ENCODE results near the gene UGT2B15. TPM values are rescaled to one million over a fixed set of nuclear protein-coding genes. Genes with fewer than 3 reads are reported as not detected.
"Not testable (repeated sequence)": the region's sequence is repeated elsewhere in the genome, so short reads cannot be mapped to it uniquely, and the experiment has no call there.

The UGT2B15 gene
- polyA plus RNA-seq (ENCODE audit: insufficient read length in 10 of 10) = not detected
- long read RNA-seq, donor 1 = 0 reads
- long read RNA-seq, donor 2 = 0 reads
- long read RNA-seq, donor 3 = 0 reads
- long read RNA-seq, donor 4 = 0 reads
- long read RNA-seq, donor 5 = 0 reads
- long read RNA-seq, donor 6 = 0 reads
- long read RNA-seq, donor 7 = 0 reads
- long read RNA-seq, donor 8 = 0 reads
- long read RNA-seq, donor 9 = 0 reads

DNA sequence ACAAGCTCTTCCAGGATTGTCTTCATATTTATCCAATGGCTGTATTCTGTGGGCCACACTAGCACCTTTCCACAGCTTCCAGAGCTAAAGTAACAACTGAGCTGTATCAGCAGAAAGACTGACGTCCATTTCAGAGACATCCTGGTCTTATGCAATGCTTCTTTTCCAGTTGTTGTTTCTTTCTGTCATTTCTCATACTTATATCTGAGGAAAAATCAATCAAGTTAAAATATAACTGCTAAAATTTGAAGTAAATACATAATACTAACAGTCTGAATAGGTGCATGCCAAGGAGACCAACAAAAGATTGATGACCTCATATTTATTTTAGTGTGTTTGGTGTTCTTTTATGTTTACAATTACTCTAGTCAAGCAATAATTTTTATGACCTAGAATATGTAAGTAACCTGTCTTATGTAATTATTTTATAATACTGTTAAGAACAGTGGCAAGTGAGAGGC is at the start of gene UGT2B15:
UGT2B15 (minus strand) TSS at position 174 of the 461 bp plus-strand sequence; CDS start at position 140, 34 bp downstream.
- not testable (repeated sequence) for DNase-seq

DNA sequence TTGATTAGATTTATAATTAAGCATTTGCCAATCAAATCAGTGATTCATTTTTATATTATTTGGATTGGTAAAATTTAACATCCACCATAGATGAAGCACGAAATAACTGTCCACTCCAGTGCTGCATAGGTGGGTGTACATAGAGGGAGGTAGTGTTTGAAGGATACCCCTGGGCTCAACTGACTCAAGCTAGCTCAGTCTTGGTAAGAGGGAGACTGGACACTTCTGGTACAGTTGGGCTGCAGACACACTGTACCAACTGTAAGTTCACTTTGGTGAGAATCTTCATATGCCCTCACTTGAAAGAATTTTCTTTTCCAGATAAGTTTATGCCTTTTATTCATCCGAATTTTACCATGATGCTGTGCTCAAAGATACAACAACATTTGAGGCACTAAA is 48.6 kb upstream of the UGT2B15 start:
- DNase-seq = no peak

DNA sequence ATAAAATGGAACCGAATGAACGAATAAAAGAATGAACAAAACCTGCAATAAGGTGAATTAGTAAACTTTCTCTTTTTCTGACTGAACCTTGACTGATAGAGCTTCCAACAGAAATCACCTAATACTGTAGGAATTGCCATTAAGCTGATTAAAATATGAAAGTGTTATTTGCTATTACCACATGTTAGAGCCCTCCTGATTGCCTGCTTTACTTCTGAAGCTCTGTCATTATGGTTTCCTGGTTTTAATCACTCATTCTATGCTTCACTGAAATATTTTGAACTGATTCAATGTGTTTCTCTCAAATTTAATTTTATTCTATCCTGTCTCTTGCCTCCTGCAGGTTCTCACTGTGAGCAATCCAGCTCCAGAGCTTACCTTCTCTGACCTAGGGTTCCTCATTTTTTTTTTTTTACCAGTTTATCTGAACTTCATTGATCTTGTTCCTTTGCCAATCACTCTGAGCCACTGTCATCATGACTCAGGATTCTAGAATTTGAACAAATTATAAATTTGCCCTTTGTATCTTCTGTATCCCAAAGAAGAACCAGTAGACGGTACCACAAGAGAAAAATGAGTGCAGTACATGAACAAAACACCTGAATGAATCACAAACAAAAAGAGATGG is 48.1 kb upstream of the UGT2B15 start:
- DNase-seq = no peak

DNA sequence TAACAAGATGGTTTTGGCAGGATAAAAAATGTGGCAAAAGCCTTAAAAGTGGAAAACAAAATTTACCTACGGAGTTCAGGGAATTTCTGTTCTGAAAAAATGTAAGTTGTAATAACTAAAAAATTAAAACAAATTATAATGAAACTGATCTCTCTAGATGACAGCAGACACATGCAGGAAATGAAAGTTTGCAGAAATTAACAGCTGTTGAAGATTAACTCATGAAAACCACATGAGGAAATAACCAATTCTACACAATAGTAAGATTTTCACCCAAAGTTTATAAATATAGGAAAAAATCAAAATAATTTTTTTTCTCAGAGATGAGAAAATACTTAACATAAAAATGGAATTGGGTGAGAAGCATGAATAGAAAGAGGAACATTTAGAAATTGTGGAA is 47.5 kb upstream of the UGT2B15 start:
- DNase-seq = no peak

DNA sequence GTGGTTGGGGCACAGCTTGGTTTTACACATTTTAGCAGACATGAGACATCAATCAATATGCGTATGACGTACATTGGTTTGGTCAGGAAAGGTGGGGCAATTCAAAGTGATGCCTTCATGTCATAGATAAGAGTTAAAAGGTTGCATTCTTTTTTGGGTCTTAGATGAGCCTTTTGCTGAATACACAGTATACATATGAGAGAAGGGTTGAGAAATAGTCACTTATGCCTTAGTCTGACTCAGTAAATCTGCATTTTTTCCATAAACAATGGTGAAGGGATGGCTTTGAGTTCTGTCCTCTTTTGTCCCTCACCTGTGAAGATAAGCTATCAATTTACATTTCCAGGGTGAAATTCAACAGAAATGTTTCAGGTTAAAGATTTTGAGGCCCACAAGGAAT is 43.9 kb upstream of the UGT2B15 start:
- DNase-seq = no peak

DNA sequence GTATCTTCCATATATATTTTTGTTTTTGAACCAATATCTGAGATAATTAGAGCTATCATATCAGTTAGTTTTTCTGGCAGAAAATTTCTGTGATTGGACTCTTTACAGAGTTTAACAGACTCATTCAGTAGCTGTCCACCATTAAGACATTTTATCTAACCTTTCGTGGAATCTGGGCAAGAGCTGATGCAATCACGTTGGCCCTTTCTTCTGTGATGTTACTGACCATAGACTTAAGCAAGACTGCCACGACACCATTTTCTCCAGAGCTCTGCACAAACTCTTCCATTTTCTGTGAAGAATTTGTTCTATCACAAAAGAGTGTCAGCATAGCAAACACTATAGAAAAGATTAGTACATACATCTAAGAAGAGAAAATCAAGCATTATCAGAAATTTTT is 41.8 kb upstream of the UGT2B15 start:
- no peak for DNase-seq

DNA sequence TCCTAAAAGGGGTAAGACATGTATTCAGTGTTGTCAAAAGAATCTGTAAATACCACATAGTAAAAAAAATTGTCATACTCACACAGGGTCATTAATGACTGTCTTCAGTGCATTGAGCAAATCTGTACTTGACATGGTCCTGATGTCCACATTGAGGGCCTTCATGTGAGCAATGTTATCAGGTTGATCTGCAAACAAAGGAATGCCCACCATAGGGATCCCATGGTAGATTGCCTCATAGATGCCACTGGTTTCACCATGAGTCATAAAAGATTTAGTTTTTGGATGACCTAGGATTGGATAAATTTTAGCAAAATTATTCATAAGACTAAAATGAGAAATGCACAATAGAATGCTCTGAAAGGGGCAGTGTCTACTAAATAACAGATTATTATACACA is 38.1 kb upstream of the UGT2B15 start:
- no peak for DNase-seq

DNA sequence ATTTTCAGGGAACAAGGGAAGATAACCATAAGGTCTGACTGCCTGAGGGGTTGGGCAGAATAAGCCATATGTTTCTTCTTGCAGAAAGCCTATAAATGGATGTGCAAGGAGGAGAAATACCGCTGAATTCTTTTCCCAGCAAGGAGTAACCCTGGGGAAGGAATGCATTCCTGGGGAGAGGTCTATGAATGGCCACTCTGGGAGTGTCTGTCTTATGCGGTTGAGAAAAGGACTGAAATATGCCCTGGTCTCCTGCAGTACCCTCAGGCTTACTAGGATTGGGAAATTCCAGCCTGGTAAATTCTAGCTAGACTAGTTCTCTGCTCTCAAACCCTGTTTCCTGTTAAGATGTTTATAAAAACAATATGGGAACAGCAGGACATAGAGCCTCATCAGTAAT is 32.7 kb upstream of the UGT2B15 start:
- DNase-seq = not testable (repeated sequence)

DNA sequence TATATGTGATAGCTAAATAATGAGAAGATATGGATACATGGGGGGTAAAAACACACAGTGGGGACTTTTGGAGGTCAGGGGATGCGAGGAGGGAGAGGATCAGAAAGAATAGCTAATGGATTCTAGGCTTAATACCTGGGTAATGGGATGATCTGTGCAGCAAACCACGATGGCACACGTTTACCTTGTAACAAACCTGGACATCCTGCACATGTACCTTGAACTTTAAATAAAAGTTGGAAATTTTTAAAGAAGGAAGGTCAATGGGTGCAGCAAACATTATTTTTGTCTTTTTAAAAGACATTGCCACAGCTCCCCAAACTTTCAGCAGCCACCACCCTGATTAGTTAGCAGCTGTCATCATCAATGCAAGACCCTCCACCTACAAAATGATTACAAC is 29.7 kb upstream of the UGT2B15 start:
- DNase-seq = no peak

DNA sequence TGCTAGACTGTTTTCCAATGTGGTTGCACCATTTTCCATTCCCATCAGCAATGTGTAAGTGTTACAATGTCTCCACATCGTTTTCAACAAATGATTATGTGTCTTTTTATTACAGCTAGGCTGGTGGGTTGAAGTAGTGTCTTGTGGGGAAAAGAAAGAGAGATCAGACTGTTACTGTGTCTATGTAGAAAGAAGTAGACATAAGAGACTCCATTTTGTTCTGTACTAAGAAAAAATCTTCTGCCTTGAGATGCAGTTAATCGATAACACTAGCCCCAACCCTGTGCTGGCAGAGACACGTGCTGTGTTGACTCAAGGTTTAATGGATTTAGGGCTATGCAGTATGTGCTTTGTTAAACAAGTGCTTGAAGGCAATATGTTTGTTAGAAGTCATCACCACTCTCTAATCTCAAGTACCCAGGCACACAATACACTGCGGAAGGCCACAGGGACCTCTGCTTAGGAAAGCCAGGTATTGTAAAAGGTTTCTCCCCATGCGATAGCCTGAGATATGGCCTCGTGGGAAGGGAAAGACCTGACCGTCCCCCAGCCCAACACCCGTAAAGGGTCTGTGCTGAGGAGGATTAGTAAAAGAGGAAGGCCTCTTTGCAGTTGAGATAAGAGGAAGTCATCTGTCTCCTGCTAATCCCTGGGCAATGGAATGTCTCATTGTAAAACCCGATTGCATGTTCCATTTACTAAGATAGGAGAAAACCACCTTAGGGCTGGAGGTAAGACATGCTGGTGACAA is 23.0 kb upstream of the UGT2B15 start:
- DNase-seq = no peak

DNA sequence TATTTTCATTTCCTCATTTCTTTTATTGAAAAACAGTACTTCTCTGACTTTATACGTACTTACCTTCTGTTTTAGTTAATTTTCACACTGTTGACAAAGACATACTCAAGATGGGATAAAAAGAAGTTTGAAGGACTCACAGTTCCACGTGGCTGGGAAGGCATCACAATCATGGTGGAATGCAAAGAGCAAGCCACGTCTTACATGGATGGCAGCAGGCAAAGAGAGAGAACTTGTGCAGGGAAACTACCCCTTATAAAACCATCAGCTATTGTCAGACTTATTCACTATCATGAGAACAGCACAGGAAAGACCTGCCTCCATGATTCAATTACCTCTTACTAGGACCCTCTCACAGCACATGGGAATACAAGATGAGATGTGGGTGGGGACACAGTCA is 20.7 kb upstream of the UGT2B15 start:
- no peak for DNase-seq

DNA sequence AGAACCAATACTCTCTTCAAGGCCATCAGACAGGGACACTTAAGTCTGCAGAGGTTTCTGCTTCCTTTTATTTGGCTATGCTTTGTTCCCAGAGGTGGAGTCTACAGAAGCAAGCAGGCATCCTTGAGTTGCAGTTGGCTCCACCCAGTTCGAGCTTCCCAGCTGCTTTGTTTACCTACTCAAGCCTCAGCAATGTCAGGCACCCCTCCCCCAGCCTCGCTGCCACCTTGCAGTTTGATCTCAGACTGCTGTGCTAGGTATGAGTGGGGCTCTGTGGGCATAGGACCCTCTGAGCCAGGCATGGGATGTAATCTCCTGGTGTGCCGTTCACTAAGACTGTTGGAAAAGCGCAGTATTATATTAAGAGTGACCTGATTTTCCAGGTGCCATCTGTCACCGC is 12.6 kb upstream of the UGT2B15 start:
- no peak for DNase-seq

DNA sequence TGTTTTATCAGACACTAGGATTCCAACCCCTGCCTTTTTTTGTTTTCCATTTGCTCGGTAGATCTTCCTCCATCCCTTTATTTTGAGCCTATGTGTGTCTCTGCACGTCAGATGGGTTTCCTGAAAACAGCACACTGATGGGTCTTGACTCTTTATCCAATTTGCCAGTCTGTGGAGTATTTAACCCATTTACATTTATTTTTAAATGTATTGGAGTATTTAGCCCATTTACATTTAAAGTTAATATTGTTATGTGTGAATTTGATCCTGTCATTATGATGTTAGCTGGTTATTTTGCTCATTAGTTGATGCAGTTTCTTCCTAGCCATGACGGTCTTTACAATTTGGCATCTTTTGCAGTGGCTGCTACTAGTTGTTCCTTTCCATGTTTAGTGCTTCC is 10.8 kb upstream of the UGT2B15 start:
- DNase-seq = not testable (repeated sequence)

DNA sequence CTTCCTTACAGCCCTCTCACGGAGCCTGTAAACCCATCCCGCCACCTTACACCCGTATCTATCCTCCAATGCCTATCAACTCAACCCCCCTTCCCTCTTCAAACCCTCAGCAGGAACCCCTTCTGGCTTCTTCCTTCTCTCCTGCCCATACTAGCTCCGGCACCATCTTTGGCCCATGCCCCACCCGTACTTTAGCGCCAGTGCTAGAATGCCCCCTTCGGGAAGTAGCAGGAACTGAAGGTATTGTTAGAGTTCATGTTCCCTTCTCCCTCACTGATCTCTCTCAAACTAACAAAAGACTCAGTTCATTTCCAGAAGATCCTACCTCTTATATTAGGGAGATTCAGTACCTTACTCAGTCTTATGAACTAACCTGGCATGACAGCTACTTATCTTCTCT is 2.7 kb upstream of the UGT2B15 start:
- DNase-seq = no peak

DNA sequence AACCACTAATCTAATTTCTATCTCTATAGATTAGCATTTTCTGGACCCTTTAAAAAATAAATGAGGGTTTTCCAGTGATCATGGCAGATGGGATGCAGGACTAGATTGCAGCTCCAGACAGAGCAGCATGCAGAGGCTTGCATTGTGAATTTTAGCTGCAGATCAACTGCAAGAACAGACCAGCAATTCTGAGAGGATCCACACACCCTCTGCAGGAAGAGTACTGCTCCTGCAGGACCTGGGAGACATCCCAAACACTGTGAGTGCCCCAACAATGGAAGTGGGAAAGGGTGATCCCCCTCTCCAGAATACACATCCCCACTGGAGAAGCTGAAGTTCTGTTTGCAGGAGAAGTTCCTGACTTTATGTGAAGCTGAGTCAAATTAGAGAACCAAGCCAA is 765 bp upstream of the UGT2B15 start:
- DNase-seq = not testable (repeated sequence)

DNA sequence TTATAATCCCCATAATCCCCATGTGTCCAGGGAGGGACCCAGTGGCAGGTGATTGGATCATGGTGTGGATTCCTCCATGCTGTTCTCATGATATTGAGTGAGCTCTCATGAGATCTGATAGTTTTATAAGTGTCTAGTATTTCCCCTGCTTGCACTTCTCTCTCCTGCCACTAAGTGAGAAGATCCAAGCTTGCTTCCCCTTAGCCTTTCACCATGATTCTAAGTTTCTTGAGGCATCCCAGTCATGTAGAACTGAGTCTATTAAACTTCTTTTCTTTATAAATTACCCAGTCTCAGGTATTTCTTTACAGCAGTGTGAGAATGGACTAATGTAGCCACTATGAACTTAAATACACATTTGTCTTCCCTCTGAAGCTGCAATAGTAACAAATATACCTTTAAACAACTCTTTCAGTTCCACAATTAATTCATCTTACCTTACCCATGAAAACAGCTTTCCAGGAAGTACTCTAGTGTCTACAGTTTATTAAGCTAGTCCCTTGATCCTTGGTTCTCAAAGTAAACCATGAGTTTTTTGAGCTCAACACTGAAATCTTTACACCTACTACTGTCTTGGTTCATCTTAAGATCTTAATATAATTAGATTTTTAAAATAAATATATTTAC is 1.8 kb downstream of the UGT2B15 start:
- not testable (repeated sequence) for DNase-seq

DNA sequence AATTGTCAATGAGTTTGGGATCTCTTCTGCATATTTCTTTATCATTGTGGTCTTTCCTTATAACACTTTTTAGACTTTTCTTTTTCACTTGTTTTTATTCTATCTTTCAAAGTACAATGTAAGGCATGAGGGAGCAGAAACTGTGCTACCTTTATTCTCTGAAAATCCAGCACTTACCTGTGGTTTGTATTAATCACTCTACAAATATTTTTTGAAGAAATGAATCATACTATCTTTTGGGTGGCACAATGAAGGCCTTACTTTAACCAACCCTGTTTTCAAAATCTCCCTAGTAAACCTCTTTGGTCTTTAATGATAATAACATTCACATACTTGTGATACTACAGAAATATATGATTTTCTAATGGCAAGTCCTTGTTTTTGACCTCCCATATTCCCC is 2.9 kb downstream of the UGT2B15 start:
- DNase-seq = not testable (repeated sequence)

DNA sequence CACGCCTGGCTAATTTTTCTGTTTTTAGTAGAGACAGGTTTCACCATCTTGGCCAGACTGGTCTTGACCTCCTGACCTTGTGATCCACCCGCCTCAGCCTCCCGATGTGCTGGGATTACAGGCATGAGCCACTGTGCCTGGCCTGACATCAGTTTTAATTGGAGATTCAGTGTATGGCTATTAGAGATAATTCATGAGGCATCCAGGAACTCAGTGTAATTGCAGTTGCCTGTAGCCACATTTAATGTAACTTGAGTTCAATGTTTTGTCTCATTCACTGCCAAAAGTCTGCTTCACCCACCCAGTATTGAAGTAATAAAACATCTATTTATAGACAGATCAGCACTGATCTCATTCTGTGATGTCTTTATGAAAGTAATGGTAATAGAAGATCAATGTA is 5.7 kb downstream of the UGT2B15 start:
- not testable (repeated sequence) for DNase-seq

DNA sequence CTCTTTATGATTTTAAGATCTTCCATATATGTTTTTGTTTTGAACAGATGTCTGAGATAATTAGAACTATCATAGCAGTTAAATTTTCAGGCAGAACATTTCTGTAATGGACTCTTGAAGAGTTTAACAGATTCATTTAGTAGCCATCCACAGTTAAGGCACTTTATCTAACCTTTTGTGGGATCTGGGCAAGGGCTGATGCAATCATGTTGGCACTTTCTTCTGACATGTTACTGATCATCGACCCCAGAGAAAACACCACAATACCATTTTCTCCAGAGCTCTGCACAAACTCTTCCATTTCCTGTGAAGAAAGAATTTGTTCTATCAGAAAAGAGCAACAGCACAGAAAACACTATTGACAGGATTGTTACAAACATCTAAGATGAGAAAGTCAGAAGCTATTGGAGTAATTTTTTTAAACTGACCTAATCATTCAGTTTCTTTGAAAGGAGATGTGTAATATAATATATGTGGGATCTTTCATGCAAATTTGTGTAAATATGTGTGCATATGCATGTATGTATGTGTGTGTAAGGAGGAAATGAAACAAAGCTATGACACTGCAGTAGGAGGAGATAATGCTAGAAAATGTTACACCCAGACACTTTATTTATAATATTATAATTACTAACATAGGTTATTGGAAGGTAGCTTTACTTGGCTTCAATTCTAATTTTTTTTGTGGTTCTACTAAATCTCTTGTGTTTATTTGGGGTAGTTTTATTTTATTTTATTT is 7.4 kb downstream of the UGT2B15 start:
- DNase-seq = not testable (repeated sequence)

DNA sequence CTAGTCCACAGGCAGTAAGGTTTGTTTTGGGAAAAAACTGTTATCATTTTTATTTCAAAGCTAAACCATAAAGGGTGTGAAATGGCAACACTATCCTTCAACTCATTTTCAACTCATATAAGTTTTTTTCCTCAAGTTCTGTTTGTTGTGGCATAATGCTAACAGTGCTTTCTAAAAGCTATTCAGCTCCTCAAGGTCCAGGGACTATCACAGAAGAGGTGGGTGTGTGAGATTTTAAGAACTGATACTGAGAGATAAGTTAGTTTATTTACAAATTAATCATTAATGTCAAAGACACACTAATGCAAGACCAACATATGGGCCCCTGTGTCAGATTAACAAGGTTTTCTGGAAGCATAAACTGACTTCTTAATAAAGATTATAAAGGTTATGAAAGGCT is 11.8 kb downstream of the UGT2B15 start:
- no peak for DNase-seq

DNA sequence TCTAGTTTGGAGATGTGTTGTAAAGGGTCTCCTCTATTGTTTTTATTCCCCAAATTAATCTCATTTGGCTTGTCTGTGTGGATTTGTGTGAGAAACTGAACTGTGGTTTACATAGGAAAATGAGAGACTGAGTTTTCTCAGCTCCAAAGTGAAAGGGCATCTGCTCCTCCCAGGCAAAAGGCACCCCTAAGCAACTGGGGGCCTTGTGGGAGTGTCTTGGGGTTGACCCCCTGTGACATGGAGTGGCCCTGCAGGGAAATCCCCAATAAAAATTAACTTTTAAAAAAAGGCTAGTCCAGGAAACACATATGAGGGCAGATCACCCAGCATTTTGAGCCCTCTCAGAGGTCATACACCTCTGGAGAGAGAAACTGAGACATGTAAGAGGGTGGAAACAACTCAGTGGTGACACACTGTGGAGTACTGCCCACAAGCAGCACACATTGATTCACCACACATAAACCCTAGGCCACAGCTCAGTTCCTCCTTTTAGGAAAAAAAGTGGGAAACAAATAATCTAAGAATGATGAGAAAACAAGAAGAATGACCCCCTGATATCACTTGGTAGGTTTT is 13.3 kb downstream of the UGT2B15 start:
- not testable (repeated sequence) for DNase-seq

All from muscle of back (tissue), 13 donors.